Prostate gland (tissue), 2 donors: ENCODE measurements around the gene BMP6. TPM values are rescaled to one million over a fixed set of nuclear protein-coding genes. Genes with fewer than 3 reads are reported as not detected.

ENCODE experiments used
- DNase-seq: peaks from one replicate; pipeline ENCODE4 v3.0.0-alpha.2; 2019; ENCODE audit warnings: low spot score
- H3K27ac ChIP-seq, 2 donors: fragments of 200-600 bp; sonication (generic); 2 replicates each; pipeline ENCODE4 v1.5.1; 2017 to 2019
- H3K27me3 ChIP-seq: fragments of 200-600 bp; sonication (generic); replicated peaks from 2 replicates; pipeline ENCODE4 v1.5.1; 2019; ENCODE audit not compliant: insufficient read depth
- H3K36me3 ChIP-seq, 2 donors: fragments of 200-600 bp; sonication (generic); 1 replicate in 1 of 2; 2 replicates in 1 of 2; pipeline versions ENCODE4 v1.5.1 to v1.8.1; 2017 to 2019
- H3K4me1 ChIP-seq: fragments of 200-600 bp; sonication (generic); replicated peaks from 2 replicates; pipeline ENCODE4 v1.5.1; 2019
- H3K4me3 ChIP-seq, 2 donors: fragments of 200-600 bp; sonication (generic); 2 replicates each; pipeline ENCODE4 v1.5.1; 2017 to 2019
- H3K9me3 ChIP-seq: fragments of 200-600 bp; sonication (generic); 2 replicates; pipeline ENCODE4 v1.5.1; 2017
- POLR2A ChIP-seq: fragments of 450-650 bp; IDR thresholded peaks from one replicate; pipeline ENCODE4 v1.6.1; 2016; ENCODE audit warnings: antibody characterized with exemption, mild to moderate bottlenecking
- POLR2AphosphoS5 ChIP-seq: sonication (generic); formaldehyde crosslinking; IDR thresholded peaks from one replicate; pipeline ENCODE4 v1.6.1; 2017; ENCODE audit warnings: antibody characterized with exemption
- WGBS: methylation state at CpG from one replicate; pipeline ENCODE4 v1.1.5; 2018; 5-methylcytosine and 5-hydroxymethylcytosine counted together
- intact Hi-C: fragments of 100-400 bp; cut with DNase I; formaldehyde crosslinking; loops from one replicate; pipeline ENCODE4 v1.14.2; 2022
- total RNA-seq, 2 donors: library from RNA; depleted of rRNA; stranded (reverse); fragments of >200 nt; gene quantifications; one replicate each; pipeline ENCODE4 v1.1.0, GENCODE V29; 2016
- TF ChIP-seq, protein P1 (sequence below), 4 experiments: fragments of 200-600 bp in 2 of 4; fragments of 450-650 bp in 2 of 4; sonication (generic) in 2 of 4; IDR thresholded peaks; 1 replicate in 3 of 4; 2 replicates in 1 of 4; pipeline ENCODE4 v1.5.1; 2016 to 2019; ENCODE audit warnings: antibody characterized with exemption in 4 of 4, mild to moderate bottlenecking in 2 of 4, moderate library complexity in 2 of 4

Gene BMP6
- total RNA-seq, 2 donors from 2014 or later, result 0.36 to 10.2 TPM

DNA sequence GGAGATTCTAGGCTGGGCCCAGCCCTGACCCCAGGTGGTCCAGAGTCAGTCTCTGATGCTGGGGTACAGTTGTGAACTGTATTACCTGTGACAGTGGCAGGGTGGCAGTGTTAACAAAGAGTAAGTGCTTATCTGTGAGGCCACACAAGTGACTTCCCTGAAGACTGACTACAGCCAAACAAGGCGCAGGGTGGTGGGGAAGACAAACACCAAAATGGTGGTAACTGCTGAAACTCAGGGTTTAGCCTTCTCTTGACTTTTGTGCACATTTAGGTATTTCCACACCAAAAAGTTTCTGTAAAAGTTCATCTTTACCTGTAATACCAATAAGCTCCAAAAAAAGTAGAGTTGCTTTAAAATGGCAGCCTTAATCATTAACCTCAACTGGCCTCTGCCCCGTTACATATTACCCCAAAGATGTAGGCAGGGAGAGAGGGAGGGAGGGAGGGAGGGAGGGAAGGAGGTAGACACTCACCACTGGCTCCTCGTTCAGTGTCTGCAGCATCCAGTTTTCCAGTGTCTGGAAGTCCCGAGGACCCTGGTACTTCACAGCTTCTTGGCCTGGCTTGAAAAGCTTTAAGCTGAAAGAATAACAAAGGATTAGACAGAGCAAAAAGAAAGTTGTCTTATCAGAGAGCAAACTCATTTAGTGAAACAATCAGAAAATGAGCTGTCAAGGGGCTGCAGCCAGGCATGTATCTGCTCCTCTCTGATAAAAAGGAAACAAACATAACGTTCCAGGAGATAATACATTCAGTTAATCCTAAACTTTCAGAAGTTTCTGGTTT lies 173.4 kb downstream of the BMP6 start:
- intact Hi-C loops, result no loop called here
- WGBS, result 82% methylated on average over 5 of the region's 5 CpGs
- DNase-seq, result no peak
- no peaks in the 10 kb centered on the region for H3K36me3 ChIP-seq
- H3K9me3 ChIP-seq, result no peaks in the 10 kb centered on the region
- no peaks in the 10 kb centered on the region for H3K27me3 ChIP-seq
- H3K4me1 ChIP-seq, result no peaks in the 10 kb centered on the region
- no peak overlapping the region for H3K4me3 ChIP-seq
- TF ChIP-seq, protein P1, sequence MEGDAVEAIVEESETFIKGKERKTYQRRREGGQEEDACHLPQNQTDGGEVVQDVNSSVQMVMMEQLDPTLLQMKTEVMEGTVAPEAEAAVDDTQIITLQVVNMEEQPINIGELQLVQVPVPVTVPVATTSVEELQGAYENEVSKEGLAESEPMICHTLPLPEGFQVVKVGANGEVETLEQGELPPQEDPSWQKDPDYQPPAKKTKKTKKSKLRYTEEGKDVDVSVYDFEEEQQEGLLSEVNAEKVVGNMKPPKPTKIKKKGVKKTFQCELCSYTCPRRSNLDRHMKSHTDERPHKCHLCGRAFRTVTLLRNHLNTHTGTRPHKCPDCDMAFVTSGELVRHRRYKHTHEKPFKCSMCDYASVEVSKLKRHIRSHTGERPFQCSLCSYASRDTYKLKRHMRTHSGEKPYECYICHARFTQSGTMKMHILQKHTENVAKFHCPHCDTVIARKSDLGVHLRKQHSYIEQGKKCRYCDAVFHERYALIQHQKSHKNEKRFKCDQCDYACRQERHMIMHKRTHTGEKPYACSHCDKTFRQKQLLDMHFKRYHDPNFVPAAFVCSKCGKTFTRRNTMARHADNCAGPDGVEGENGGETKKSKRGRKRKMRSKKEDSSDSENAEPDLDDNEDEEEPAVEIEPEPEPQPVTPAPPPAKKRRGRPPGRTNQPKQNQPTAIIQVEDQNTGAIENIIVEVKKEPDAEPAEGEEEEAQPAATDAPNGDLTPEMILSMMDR (IDR thresholded peaks at IDR 0.05), result peak in 1 of 4 experiments; percentile 9
- no peak for TF ChIP-seq POLR2A
- H3K27ac ChIP-seq, result no peak overlapping the region

DNA sequence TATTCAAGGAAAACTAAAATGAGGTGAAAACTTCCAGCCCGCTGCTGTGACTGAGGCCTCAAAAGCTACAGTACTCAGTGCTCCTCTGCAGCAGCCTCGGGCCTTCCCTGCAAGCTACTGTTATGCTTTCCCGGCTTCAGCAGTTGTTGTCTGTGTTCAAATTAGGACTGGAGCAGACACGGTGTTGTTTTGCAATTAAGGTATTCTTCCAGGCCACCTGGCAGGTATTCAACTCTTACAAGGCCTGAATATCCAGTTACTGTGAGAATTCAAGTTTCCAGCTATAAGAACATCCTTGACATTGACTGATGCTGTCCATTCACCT lies 174.0 kb downstream of the BMP6 start:
- TF ChIP-seq POLR2AphosphoS5 (no peak), POLR2A (no peak)
- TF ChIP-seq, protein P1 (IDR thresholded peaks at IDR 0.05), result no peak
- 56% methylated on average over 4 of the region's 4 CpGs for WGBS
- no peak overlapping the region for H3K4me3 ChIP-seq
- no peaks in the 10 kb centered on the region for H3K4me1 ChIP-seq
- H3K27me3 ChIP-seq, result no peaks in the 10 kb centered on the region
- no peak for DNase-seq
- intact Hi-C loops, result no loop called here
- no peaks in the 10 kb centered on the region for H3K36me3 ChIP-seq
- no peaks in the 10 kb centered on the region for H3K9me3 ChIP-seq
- H3K27ac ChIP-seq, result no peak overlapping the region

DNA sequence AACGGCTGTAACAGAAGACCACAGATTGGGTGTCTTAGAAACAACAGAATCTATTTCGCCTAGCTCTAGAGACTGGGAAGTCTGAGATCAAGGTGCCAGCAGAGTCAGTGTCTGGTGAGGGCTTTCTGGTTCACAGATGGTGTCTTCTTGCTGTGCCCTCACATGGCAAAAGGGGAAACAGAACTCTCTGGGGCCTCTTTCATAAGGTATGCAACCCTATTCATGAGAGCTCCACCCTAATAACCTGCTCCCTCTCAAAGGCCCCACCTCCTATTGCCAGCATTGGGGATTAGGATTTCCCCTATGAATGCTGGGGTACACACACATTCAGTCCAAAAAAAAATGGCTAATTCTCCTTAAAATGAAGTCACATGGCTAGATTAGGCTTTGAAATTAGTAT lies 174.7 kb downstream of the BMP6 start:
- no peak overlapping the region for H3K27ac ChIP-seq
- H3K4me3 ChIP-seq, result no peak overlapping the region
- no peaks in the 10 kb centered on the region for H3K4me1 ChIP-seq
- WGBS, result 90% methylated on average over 2 of the region's 2 CpGs
- no peaks in the 10 kb centered on the region for H3K36me3 ChIP-seq
- intact Hi-C loops, result no loop called here
- no peak for DNase-seq
- no peaks in the 10 kb centered on the region for H3K9me3 ChIP-seq
- TF ChIP-seq POLR2AphosphoS5, result no peak
- TF ChIP-seq, protein P1 (IDR thresholded peaks at IDR 0.05), result no peak
- no peak for TF ChIP-seq POLR2A
- H3K27me3 ChIP-seq, result no peaks in the 10 kb centered on the region

DNA sequence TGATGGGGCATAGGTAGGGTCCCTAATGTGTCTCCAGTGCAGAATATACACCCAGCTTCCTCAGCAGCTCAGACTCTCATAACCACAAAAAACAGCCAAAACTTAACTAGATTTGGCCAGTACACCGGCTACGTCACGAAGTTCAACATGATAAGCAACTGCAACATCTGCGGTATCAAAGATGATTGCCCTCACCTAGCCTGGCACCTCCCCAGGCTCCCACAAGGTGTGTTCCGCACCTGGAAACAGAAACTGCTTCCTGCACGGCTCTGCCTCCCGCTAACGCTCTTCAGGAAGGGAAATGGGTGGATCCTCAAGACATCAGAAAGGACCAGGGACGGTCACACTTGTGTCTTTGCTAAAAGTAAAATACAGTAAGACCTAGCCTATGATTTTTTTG lies 175.2 kb downstream of the BMP6 start:
- H3K27me3 ChIP-seq, result no peaks in the 10 kb centered on the region
- H3K36me3 ChIP-seq, result no peaks in the 10 kb centered on the region
- H3K27ac ChIP-seq, result no peak overlapping the region
- no peak overlapping the region for H3K4me3 ChIP-seq
- 94% methylated on average over 9 of the region's 9 CpGs for WGBS
- no peak for DNase-seq
- TF ChIP-seq POLR2A, result no peak
- TF ChIP-seq POLR2AphosphoS5, result no peak
- TF ChIP-seq, protein P1 (IDR thresholded peaks at IDR 0.05), result no peak
- no peaks in the 10 kb centered on the region for H3K9me3 ChIP-seq
- intact Hi-C loops, result no loop called here
- no peaks in the 10 kb centered on the region for H3K4me1 ChIP-seq

DNA sequence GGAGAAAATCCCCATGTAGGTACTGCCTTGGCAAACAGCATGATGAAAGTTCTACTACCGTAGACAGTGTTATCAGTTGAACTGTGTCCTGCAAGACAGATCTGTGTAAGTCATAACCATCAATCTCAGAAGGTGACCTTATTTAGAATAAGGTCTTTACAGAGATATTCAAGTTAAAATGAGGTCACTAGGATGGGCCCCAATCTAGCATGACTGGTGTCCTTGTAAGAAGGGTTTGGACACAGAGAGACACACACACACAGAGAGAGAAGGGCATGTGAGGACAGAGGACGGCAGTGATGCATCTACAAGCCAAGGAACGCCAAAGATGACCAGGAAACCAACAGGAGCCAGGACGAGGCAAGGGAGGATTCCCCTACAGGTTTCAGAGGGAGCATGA lies 175.9 kb downstream of the BMP6 start:
- WGBS, result 92% methylated on average over 4 of the region's 4 CpGs
- Histone ChIP-seq H3K4me1 (no peaks in the 10 kb centered on the region), H3K4me3 (no peak overlapping the region), H3K9me3 (no peaks in the 10 kb centered on the region), H3K27ac (no peak overlapping the region), H3K27me3 (no peaks in the 10 kb centered on the region), H3K36me3 (no peaks in the 10 kb centered on the region)
- intact Hi-C loops, result no loop called here
- no peak for DNase-seq
- TF ChIP-seq POLR2A (no peak), POLR2AphosphoS5 (no peak)
- TF ChIP-seq, protein P1 (IDR thresholded peaks at IDR 0.05), result no peak
